ENCODE data around the gene CDC42EP4. TPM values are rescaled to one million over a fixed set of nuclear protein-coding genes. Genes with fewer than 3 reads are reported as not detected.
A peak's percentile ranks its signal among the peaks of the same experiment; 100 is the strongest.

Gene CDC42EP4, protein sequence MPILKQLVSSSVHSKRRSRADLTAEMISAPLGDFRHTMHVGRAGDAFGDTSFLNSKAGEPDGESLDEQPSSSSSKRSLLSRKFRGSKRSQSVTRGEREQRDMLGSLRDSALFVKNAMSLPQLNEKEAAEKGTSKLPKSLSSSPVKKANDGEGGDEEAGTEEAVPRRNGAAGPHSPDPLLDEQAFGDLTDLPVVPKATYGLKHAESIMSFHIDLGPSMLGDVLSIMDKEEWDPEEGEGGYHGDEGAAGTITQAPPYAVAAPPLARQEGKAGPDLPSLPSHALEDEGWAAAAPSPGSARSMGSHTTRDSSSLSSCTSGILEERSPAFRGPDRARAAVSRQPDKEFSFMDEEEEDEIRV
- total RNA-seq (24.0 TPM), polyA plus RNA-seq (56.2 TPM)

DNA sequence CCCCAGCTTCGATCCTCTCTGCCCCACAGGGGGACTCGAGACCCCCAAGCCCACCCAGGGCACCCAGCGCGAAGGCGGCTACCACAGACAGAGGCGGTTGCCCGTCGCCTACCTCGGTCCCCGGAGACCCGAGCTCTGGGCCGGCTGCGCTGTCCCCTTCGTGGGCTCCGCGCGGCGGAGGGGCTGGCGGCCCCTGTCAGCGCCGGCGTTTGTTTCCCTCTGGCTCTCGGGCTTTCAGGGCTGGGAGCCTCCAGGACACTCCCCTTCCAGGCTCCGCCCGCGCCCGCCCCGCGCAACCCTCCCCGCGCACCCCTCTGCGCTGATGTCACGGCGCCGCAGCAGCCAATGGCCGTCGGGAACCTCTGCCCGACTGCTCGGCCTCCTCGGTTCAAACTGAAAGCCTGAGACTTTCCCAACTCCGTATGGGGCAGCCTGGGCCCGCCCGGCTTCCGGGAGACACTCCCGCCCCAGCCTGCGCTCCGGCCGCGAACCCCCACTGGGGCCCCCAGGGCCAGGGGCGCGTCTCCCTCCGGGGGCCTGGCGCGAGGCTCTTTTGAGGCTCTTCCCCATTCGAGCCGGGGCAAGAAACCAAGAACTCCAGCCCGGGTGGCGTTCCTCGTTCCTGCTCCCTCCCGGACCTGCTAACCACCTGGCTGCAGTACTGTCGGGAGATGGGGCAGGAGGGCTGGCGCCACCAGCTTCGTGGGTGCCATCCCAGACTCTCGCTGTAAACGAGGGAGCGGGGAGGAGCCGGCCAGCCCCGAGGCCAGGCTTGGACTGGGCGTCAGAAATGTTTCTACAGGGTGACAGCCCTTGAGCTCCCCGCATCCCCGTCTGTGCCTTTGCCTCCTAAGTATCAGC lies at the start of gene CDC42EP4:
Gene CDC42EP4 (minus strand): TSS at position 221 of the 861 bp plus-strand sequence. CDS start 25,501 bp downstream, outside the sequence.
- Histone ChIP-seq H3K36me3 (ENCODE audit: insufficient read depth) (no peaks in the 10 kb centered on the region), H3K27ac (ENCODE audit: low read depth) (peak within 1 kb of the TSS; percentile 99), H3K4me3 (ENCODE audit: low read depth, low read length) (peak within 1 kb of the TSS; percentile 94), H3K4me1 (ENCODE audit: insufficient read depth) (no peaks in the 10 kb centered on the region)
- WGBS: 1% methylated on average over 71 of the region's 71 CpGs
- DNase-seq (ENCODE audit: extremely low spot score): peak; percentile 86

DNA sequence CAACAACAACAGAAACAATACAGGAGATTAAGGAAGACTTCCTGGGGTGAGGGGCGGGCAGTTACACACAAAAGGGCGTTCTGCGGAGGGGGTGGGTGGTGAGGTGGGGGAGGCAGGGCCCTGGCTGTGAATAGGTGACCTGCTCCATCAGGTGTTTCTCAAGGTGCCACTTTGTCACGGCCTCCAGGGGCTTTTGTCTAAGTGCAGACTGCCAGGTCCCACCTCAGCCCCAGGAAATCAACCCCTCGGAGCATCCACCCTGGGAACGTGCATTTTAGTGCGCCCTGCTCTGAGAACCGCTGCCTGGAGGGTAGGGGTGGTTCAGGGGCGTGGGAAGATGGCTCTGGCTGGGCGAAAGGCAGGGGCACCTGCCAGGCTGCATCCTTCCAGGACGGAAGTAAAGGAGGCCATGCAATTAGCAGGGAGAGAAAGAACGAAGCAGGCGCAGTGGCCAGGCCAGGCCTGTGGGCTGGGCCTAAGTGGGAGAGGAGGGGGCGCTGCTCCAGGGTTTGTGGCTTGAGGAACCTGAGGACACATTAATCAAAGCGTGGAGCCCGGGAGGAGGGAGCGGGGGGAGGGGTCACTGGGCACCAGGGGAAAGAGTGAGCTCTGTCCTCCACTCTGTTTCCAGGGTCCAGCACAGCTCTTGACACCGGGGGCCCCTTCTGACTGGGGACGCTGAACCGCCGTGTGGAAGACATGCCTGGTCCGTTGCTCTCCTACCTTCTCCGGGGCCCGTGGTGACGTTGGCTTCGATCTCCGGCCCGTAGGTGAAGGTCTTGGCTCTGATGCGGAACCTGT lies 49.4 kb upstream of the CDC42EP4 start:
- 84% methylated on average over 29 of the region's 29 CpGs for WGBS
- no peak overlapping the region for H3K4me3 ChIP-seq (ENCODE audit: low read depth, low read length)
- H3K36me3 ChIP-seq (ENCODE audit: insufficient read depth): no peaks in the 10 kb centered on the region
- H3K27ac ChIP-seq (ENCODE audit: low read depth): no peak overlapping the region
- no peak for DNase-seq (ENCODE audit: extremely low spot score)
- H3K4me1 ChIP-seq (ENCODE audit: insufficient read depth): no peaks in the 10 kb centered on the region

DNA sequence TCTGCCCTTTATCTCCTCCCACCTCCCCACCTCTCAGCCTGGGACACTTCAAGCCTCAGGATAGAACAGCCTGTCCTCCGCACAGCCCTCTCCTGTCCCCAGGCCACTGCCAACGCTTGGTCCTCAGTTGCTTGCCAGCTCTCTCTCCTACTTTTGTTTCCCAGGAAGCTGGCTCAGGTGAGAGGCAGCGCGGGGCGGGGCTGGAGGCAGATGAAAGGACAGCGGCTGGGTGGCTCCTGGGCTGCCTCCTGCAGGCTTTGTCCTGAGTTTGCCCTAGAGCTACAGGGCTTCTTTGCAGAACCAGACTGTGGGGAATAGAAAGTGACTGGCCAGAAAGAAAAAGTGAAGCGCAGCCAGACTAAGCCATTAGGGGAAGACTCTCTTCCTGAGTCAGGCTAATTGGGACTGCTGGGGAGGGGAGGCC lies 48.2 kb upstream of the CDC42EP4 start:
- no peak for DNase-seq (ENCODE audit: extremely low spot score)
- 75% methylated on average over 7 of the region's 7 CpGs for WGBS
- H3K4me3 ChIP-seq (ENCODE audit: low read depth, low read length): no peak overlapping the region
- H3K36me3 ChIP-seq (ENCODE audit: insufficient read depth): no peaks in the 10 kb centered on the region
- H3K27ac ChIP-seq (ENCODE audit: low read depth): no peak overlapping the region
- H3K4me1 ChIP-seq (ENCODE audit: insufficient read depth): no peaks in the 10 kb centered on the region

DNA sequence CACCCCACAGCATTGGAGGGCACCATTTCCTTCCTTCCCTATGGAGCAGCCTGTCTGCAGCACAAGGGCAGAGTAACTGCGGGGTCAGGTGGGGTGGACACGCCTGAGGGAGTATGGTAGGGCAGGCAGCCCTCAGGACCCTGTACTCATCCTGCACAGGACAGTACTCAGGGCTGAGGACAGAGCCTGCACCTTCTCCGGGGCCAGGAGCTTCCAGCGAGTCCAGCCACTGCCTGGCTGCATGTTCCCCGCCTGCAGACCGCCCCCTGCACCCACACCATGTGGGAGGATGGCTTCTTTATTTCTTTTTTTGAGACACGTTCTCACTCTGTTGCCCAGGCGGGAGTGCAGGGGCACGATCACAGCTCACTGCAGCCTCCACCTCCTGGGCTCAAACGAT lies 47.6 kb upstream of the CDC42EP4 start:
- Histone ChIP-seq H3K36me3 (ENCODE audit: insufficient read depth) (no peaks in the 10 kb centered on the region), H3K4me3 (ENCODE audit: low read depth, low read length) (no peak overlapping the region), H3K4me1 (ENCODE audit: insufficient read depth) (no peaks in the 10 kb centered on the region), H3K27ac (ENCODE audit: low read depth) (no peak overlapping the region)
- WGBS: 92% methylated on average over 10 of the region's 10 CpGs
- no peak for DNase-seq (ENCODE audit: extremely low spot score)

DNA sequence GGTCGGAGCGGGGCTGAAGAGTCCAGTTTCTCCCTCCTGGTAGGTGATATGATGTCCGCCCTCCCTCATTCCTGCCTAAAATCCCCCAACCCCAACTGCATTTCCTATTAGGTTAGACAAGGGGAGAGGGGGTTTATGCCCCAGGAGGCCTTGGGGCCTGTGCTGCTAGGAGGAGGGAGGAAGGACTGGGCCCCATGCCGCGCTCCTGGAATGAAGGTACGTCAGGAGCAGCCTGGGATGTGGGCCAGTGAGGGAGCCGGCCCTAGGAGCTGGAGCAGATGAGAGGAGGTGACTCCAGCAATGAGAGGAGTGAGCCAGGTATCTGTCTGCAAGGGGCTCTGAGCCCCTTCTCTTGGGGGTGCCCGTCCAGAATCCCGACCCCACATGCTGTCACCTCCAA lies 46.9 kb upstream of the CDC42EP4 start:
- Histone ChIP-seq H3K36me3 (ENCODE audit: insufficient read depth) (no peaks in the 10 kb centered on the region), H3K4me3 (ENCODE audit: low read depth, low read length) (no peak overlapping the region), H3K27ac (ENCODE audit: low read depth) (no peak overlapping the region), H3K4me1 (ENCODE audit: insufficient read depth) (no peaks in the 10 kb centered on the region)
- 88% methylated on average over 9 of the region's 9 CpGs for WGBS
- no peak for DNase-seq (ENCODE audit: extremely low spot score)

DNA sequence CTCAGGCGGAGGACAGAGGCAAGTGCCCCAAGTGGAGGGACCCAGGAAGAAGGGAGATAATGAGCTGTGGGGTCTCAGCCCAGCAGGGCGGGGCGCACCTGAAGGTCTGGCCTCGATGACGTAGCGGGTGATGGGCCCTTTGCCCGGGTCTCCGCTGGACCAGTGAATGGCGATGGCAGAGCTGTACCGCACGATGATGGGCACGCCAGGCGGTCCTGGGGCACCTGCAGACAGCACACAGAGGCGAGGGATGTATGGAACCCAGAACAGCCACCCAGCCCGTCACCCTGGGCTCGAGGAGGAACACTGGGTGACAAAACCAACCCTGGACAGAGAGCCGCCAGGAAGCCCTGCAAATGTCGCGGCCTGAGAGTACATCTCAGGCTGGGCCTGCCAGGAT lies 46.2 kb upstream of the CDC42EP4 start:
- Histone ChIP-seq H3K4me1 (ENCODE audit: insufficient read depth) (no peaks in the 10 kb centered on the region), H3K4me3 (ENCODE audit: low read depth, low read length) (no peak overlapping the region), H3K36me3 (ENCODE audit: insufficient read depth) (no peaks in the 10 kb centered on the region), H3K27ac (ENCODE audit: low read depth) (no peak overlapping the region)
- DNase-seq (ENCODE audit: extremely low spot score): no peak
- WGBS: 97% methylated on average over 19 of the region's 19 CpGs

DNA sequence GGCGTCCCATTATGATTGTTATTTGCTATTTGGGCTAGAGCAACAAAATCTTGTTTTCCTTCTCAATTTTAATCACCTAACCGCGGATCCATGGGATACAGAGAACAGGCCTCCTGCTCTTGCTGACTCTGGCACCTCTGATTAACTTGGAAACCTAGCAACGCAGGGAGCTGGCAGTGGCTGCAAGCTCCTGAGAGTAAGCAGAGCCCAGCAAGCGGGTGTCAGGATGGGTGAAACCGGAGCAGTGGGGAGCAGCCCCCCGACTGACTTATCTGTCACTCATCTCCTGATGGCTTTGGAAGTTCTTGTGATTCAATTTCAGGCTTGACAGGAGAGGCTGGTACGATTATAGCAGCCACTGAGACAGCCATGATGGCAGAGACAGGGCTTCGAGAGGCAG lies 45.5 kb upstream of the CDC42EP4 start:
- no peak for DNase-seq (ENCODE audit: extremely low spot score)
- 76% methylated on average over 9 of the region's 9 CpGs for WGBS
- no peak overlapping the region for H3K27ac ChIP-seq (ENCODE audit: low read depth)
- no peak overlapping the region for H3K4me3 ChIP-seq (ENCODE audit: low read depth, low read length)
- no peaks in the 10 kb centered on the region for H3K4me1 ChIP-seq (ENCODE audit: insufficient read depth)
- no peaks in the 10 kb centered on the region for H3K36me3 ChIP-seq (ENCODE audit: insufficient read depth)

DNA sequence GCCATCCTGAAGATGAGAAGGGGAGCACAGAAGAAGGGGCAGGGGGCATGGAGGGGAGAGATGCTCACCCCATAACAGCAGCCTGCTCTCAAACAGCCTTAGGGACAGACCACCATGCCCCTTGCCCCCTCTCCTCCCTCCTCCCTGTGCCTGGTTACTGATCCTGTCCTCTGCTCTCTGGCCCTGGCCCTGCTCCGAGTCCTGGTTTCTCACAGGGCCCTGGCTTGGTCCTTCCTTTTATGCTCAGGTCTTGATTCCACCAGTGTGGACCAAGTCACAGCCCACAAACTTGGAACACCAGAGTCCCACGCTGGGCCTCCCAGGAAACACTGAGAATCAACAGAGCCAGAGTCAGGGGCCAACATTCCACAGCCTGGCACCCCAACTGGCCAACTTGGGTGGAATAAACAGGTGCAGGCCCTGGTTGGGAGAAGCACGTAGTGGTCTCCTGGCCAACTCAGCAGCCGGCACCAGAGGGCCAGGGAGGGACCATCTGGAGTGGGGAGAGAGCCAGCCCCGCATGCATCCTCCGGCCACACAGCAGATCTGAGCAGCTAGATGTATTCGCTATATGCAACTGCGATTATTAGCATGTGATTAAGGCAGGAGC lies 44.9 kb upstream of the CDC42EP4 start:
- DNase-seq (ENCODE audit: extremely low spot score): no peak
- 81% methylated on average over 8 of the region's 8 CpGs for WGBS
- H3K4me1 ChIP-seq (ENCODE audit: insufficient read depth): no peaks in the 10 kb centered on the region
- H3K36me3 ChIP-seq (ENCODE audit: insufficient read depth): no peaks in the 10 kb centered on the region
- H3K27ac ChIP-seq (ENCODE audit: low read depth): no peak overlapping the region
- no peak overlapping the region for H3K4me3 ChIP-seq (ENCODE audit: low read depth, low read length)

DNA sequence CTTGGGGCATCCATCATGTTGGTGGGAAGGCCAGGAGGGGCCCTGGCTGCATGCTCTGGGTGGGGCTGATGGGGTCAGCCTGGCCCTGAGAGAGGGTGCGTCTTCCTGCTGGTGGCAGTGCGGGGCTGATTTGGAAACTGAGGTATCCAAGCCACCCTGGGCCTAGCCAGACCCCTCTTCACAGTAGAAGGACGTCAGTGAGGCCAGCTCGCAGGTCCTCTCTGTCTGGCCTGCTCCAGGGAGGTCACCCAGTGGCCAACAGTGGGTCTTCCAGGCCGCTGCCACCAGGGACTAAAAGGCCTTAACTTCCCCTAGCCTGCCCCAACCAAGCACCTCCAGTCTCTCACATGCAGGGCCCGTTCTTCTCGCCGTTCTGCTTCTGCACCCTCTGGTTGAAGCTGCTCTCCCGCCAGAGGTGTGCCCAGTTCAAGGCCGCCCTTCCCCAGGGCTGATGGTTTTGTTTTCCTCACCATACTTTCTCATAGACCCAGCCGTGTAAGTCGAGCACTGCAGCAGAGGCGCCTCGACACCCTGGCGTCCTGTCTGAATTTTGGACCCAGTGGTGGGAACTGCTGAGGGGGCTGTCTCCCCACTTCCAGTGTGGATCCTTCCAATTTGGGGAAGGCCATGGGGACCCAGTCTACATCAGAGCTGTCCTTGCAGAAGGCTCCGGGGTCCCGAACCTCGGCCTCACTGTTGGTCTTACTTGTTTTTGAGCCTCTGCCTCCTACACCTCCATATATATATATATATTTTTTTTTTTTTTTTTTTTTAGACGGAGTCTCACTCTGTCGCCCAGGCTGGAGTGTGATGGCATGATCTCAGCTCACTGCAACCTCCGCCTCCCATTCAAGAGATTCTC lies 42.9 kb upstream of the CDC42EP4 start:
- Histone ChIP-seq H3K4me3 (ENCODE audit: low read depth, low read length) (no peak overlapping the region), H3K4me1 (ENCODE audit: insufficient read depth) (no peaks in the 10 kb centered on the region), H3K36me3 (ENCODE audit: insufficient read depth) (no peaks in the 10 kb centered on the region), H3K27ac (ENCODE audit: low read depth) (no peak overlapping the region)
- DNase-seq (ENCODE audit: extremely low spot score): no peak
- 97% methylated on average over 21 of the region's 21 CpGs for WGBS

DNA sequence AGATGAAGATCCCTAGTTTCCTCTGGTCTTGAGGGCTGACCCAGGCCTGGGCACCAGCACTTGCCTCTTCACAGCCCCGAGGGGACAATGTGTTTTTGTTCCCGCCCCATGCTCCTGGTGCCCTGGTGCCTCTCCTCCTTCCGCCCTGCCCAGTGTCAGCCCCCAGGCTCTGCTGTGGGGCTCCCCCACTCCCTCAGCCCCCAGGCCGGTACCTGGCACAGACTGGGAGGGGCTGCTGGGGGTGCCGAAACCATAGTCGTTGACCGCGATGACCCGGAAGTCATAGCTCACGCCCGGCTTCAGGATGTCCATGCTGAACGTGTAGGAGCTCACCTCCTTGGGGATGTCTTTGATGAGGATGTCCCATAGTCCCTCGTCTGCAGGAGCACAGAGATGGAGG lies 40.5 kb upstream of the CDC42EP4 start:
- H3K27ac ChIP-seq (ENCODE audit: low read depth): no peak overlapping the region
- 92% methylated on average over 13 of the region's 13 CpGs for WGBS
- no peaks in the 10 kb centered on the region for H3K4me1 ChIP-seq (ENCODE audit: insufficient read depth)
- DNase-seq (ENCODE audit: extremely low spot score): no peak
- H3K4me3 ChIP-seq (ENCODE audit: low read depth, low read length): no peak overlapping the region
- no peaks in the 10 kb centered on the region for H3K36me3 ChIP-seq (ENCODE audit: insufficient read depth)

DNA sequence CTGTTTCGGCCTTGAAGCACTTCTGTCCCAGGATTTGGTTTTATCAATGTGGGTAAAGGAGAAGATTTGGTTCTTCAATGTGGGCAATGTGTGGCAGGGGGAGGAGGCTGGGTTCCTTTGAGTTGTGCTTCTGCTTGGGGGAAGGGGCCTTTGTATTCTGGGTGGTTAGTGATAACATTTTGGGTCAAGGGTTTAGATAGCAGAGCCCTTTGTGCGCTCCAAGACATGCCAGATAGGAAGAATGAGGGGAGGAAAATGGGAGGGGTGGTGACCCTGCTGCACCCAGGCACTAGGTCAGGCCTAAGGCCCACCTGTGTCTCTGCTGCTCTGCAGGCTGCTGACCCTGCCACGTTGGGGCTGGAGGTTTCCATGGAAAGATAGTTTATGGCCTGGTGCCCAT lies 40.0 kb upstream of the CDC42EP4 start:
- Histone ChIP-seq H3K4me3 (ENCODE audit: low read depth, low read length) (no peak overlapping the region), H3K36me3 (ENCODE audit: insufficient read depth) (no peaks in the 10 kb centered on the region), H3K4me1 (ENCODE audit: insufficient read depth) (no peaks in the 10 kb centered on the region), H3K27ac (ENCODE audit: low read depth) (no peak overlapping the region)
- no peak for DNase-seq (ENCODE audit: extremely low spot score)
- WGBS: 82% methylated on average over 3 of the region's 3 CpGs

DNA sequence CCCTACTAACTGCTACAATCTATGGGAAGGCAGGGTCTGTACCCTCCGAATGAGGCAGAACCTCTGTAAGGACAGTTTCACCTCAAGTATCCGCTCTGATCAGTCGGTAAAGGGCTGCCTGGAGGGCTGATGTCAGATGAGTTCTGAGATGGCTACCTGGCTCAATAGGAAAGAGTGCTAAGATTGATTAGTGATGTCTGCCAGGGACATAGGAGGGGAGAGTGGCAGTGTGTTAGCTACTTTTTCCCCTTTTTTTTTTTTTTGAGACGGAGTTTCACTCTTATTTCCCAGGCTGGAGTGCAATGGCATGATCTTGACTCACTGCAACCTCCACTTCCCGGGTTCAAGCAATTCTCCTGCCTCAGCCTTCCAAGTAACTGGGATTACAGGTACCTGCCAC lies 39.1 kb upstream of the CDC42EP4 start:
- WGBS: 98% methylated on average over 5 of the region's 5 CpGs
- H3K4me3 ChIP-seq (ENCODE audit: low read depth, low read length): no peak overlapping the region
- no peak for DNase-seq (ENCODE audit: extremely low spot score)
- H3K4me1 ChIP-seq (ENCODE audit: insufficient read depth): no peaks in the 10 kb centered on the region
- no peaks in the 10 kb centered on the region for H3K36me3 ChIP-seq (ENCODE audit: insufficient read depth)
- H3K27ac ChIP-seq (ENCODE audit: low read depth): no peak overlapping the region

Data from urinary bladder (tissue), 4 donors.